ENCODE results near the gene FKBP5.

DNA sequence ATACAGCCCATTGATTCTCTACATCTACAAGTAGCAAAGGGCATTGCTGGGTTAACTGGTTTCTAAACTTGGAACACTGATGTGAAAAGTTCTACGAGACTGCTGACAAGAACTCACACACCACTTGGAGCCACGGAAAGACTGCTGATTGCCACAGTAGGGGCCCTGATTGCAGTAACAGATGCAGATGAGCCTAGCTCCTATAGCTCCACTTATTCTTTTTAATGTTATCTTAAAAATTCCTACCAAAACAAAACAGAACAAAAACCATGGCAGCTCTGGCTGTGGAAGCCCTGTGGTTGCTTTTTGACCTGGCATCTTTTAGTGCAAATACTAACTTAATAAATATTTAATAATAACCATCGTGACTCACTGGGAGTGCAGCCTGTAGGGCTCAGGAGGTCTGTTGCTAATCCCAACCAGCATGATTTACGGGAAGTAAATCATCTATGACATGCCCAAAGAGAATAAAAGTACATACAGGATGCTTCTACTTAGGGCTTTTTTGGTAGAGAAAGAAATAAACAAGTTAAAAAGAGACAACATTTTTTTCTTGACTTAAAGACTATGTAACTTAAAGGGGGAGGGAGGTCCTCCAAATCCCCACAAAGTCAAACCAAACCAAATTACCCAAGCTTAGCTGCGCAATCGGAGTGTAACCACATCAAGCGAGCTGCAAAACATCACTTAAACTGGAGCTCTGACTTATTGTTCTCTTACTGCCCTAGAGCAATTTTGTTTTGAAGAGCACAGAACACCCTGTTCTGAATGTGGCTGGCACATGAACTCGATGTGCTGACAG lies 87.2 kb downstream of the FKBP5 start:
- TF ChIP-seq POLR2A (IDR thresholded peaks at IDR 0.05) (peak in 1 of 2 donors; percentile 49), CTCF (IDR thresholded peaks at IDR 0.05) (peak in 1 of 6 experiments; percentile 21)

Data from adrenal gland (tissue), 5 donors.